PC-9 (cell line): Measurements from ENCODE around the gene CFAP97.

Source experiments
- EZH2 ChIP-seq: fragments of 200-600 bp; sonication (generic); IDR thresholded peaks from 2 replicates; pipeline ENCODE4 v1.8.0; 2017; ENCODE audit warnings: antibody characterized with exemption, low read depth
- TF ChIP-seq, protein P1 (sequence below): fragments of 200-600 bp; sonication (generic); conservative IDR thresholded peaks from 2 replicates; pipeline ENCODE4 v1.6.1; 2017; ENCODE audit warnings: mixed run types, antibody characterized with exemption, mild to moderate bottlenecking, moderate library complexity

DNA sequence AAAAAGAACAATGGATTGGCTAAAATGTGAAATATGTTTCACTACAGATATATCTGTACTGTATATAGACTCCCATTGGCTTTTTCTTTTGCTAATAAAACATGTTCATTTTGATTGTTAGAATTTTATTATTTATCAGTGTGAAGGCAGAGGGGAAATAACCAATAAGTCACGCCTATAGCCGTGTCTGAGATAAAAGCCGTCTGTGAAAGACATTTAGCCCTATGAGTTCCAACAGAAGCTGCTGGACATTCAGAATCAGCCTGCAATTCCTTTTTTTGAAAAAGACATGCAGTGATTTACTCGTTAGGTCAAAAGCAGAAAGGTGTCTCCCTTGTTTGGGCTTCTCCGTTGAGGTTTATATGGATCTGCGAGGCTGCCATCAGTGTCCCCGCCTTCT lies 84.9 kb downstream of the CFAP97 start:
- TF ChIP-seq, protein P1, sequence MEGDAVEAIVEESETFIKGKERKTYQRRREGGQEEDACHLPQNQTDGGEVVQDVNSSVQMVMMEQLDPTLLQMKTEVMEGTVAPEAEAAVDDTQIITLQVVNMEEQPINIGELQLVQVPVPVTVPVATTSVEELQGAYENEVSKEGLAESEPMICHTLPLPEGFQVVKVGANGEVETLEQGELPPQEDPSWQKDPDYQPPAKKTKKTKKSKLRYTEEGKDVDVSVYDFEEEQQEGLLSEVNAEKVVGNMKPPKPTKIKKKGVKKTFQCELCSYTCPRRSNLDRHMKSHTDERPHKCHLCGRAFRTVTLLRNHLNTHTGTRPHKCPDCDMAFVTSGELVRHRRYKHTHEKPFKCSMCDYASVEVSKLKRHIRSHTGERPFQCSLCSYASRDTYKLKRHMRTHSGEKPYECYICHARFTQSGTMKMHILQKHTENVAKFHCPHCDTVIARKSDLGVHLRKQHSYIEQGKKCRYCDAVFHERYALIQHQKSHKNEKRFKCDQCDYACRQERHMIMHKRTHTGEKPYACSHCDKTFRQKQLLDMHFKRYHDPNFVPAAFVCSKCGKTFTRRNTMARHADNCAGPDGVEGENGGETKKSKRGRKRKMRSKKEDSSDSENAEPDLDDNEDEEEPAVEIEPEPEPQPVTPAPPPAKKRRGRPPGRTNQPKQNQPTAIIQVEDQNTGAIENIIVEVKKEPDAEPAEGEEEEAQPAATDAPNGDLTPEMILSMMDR = no peak
- no peak for TF ChIP-seq EZH2
